HG03135 (cell line): Measurements from ENCODE around the gene OSBPL10.

Experiments used
- ATAC-seq: cut with Tn5 transposase; IDR thresholded peaks from one replicate; pipeline ENCODE4 v1.9.1; 2021; ENCODE audit warnings: mild to moderate bottlenecking, moderate library complexity; ENCODE audit not compliant: unreplicated experiment

Gene OSBPL10

GRCh38 chr3:31753050-31753425 is 228.0 kb downstream of the OSBPL10 start:
- no peak for ATAC-seq

- ATAC-seq = no peak
These were observed 228.6 kb downstream of the OSBPL10 start for GRCh38 chr3:31752305-31753049.

- ATAC-seq = no peak
These were observed 230.7 kb downstream of the OSBPL10 start for GRCh38 chr3:31750341-31750740.

- no peak for ATAC-seq
These were observed 232.1 kb downstream of the OSBPL10 start for GRCh38 chr3:31748933-31749295.

- ATAC-seq = no peak
These were observed 232.7 kb downstream of the OSBPL10 start for GRCh38 chr3:31748281-31748932.

GRCh38 chr3:31747785-31748184 is 233.3 kb downstream of the OSBPL10 start:
- ATAC-seq = no peak

GRCh38 chr3:31744913-31745312 is 236.1 kb downstream of the OSBPL10 start:
- no peak for ATAC-seq

- no peak for ATAC-seq
These were observed 237.6 kb downstream of the OSBPL10 start for GRCh38 chr3:31743331-31744089.

GRCh38 chr3:31740397-31740796 is 240.7 kb downstream of the OSBPL10 start:
- no peak for ATAC-seq

- no peak for ATAC-seq
These were observed 242.7 kb downstream of the OSBPL10 start for GRCh38 chr3:31738412-31738811.

GRCh38 chr3:31735667-31736066 is 245.4 kb downstream of the OSBPL10 start:
- ATAC-seq = no peak

- no peak for ATAC-seq
These were observed 247.8 kb downstream of the OSBPL10 start for GRCh38 chr3:31733234-31733667.

GRCh38 chr3:31732548-31732947 is 248.5 kb downstream of the OSBPL10 start:
- no peak for ATAC-seq

GRCh38 chr3:31729573-31729972 is 251.5 kb downstream of the OSBPL10 start:
- ATAC-seq = no peak

- ATAC-seq = no peak
These were observed 252.0 kb downstream of the OSBPL10 start for GRCh38 chr3:31729082-31729481.

- no peak for ATAC-seq
These were observed 252.7 kb downstream of the OSBPL10 start for GRCh38 chr3:31728403-31728802.

GRCh38 chr3:31725976-31726375 is 255.1 kb downstream of the OSBPL10 start:
- ATAC-seq = no peak

GRCh38 chr3:31725568-31725967 is 255.5 kb downstream of the OSBPL10 start:
- ATAC-seq = no peak

- ATAC-seq = no peak
These were observed 256.4 kb downstream of the OSBPL10 start for GRCh38 chr3:31724651-31725050.

GRCh38 chr3:31724116-31724515 is 256.9 kb downstream of the OSBPL10 start:
- no peak for ATAC-seq

- ATAC-seq = no peak
These were observed 257.4 kb downstream of the OSBPL10 start for GRCh38 chr3:31723701-31724100.

GRCh38 chr3:31721676-31722075 is 259.4 kb downstream of the OSBPL10 start:
- no peak for ATAC-seq
